Caco-2 (cell line): Measurements from ENCODE around the gene ZNF75A. TPM values are rescaled to one million over a fixed set of nuclear protein-coding genes. Genes with fewer than 3 reads are reported as not detected.

Experiments used
- BruUV-seq: library from RNA; stranded (reverse); fragments of 400-500 nt; replicated peaks from 2 replicates; lab custom pipeline; 2021; lab: Mats Ljungman, UMichigan
- CTCF ChIA-PET: fragments of 300-600 bp; sonication (Branson Sonifier 250); formaldehyde crosslinking; loops from one replicate; lab custom pipeline; 2022; ENCODE audit warnings: antibody characterized with exemption; lab: Charles Lee
- POLR2A ChIA-PET: fragments of 300-600 bp; sonication (Branson Sonifier 250); formaldehyde crosslinking; loops from one replicate; lab custom pipeline; 2022; ENCODE audit warnings: antibody characterized with exemption; lab: Charles Lee
- DNase-seq, 2 experiments: peaks; one replicate each; pipeline versions ENCODE4 v3.0.0 to v3.0.0-alpha.2; 2020 to 2022
- H3K27me3 ChIP-seq: replicated peaks from 2 replicates; pipeline ENCODE4 v1.6.0; 2011; ENCODE audit warnings: low read length; ENCODE audit not compliant: control insufficient read depth, insufficient read depth
- H3K36me3 ChIP-seq: 2 replicates; pipeline ENCODE4 v1.5.1; 2011; ENCODE audit warnings: low read length; ENCODE audit not compliant: control insufficient read depth, insufficient read depth
- H3K4me1 ChIP-seq: fragments of 250-450 bp; sonication (Bioruptor Pico); 2 replicates; pipeline ENCODE4 v1.5.1; 2020; ENCODE audit warnings: mild to moderate bottlenecking
- H3K4me3 ChIP-seq: 2 replicates; pipeline ENCODE4 v1.5.1; 2011; ENCODE audit warnings: low read depth, mild to moderate bottlenecking, control low read depth, low read length
- H3K9me3 ChIP-seq: fragments of 250-450 bp; sonication (Bioruptor Pico); 2 replicates; pipeline ENCODE4 v1.5.1; 2020; ENCODE audit warnings: mild to moderate bottlenecking, moderate library complexity
- H3K27ac Mint-ChIP-seq: one replicate; pipeline ENCODE4 v1.8.0; 2022; ENCODE audit warnings: mixed read lengths; ENCODE audit not compliant: unreplicated experiment
- H3K27me3 Mint-ChIP-seq: one replicate; pipeline ENCODE4 v1.8.0; 2022; ENCODE audit warnings: mixed read lengths; ENCODE audit not compliant: insufficient read depth, unreplicated experiment
- H3K36me3 Mint-ChIP-seq: one replicate; pipeline ENCODE4 v1.8.0; 2022; ENCODE audit warnings: mild to moderate bottlenecking, mixed read lengths; ENCODE audit not compliant: insufficient read depth, unreplicated experiment
- H3K4me1 Mint-ChIP-seq: one replicate; pipeline ENCODE4 v1.8.0; 2022; ENCODE audit warnings: low read depth, mixed read lengths; ENCODE audit not compliant: unreplicated experiment
- H3K4me3 Mint-ChIP-seq: one replicate; pipeline ENCODE4 v1.8.0; 2022; ENCODE audit warnings: mild to moderate bottlenecking, moderate library complexity, mixed read lengths; ENCODE audit not compliant: unreplicated experiment
- H3K9me3 Mint-ChIP-seq: one replicate; pipeline ENCODE4 v1.8.0; 2022; ENCODE audit warnings: mixed read lengths; ENCODE audit not compliant: unreplicated experiment
- CTCF ChIP-seq, 2 experiments: fragments of 200-600 bp in 1 of 2; IDR thresholded peaks; 1 replicate in 1 of 2; 2 replicates in 1 of 2; pipeline versions ENCODE4 v1.5.1 to v1.8.0; 2011 to 2022; ENCODE audit warnings: antibody characterized with exemption in 1 of 2, control low read depth in 1 of 2, inconsistent platforms in 1 of 2, low read depth in 1 of 2, low read length in 1 of 2, mild to moderate bottlenecking in 1 of 2, moderate library complexity in 1 of 2; ENCODE audit not compliant: insufficient read depth in 1 of 2, severe bottlenecking in 1 of 2, unreplicated experiment in 1 of 2
- intact Hi-C: fragments of 100-400 bp; cut with micrococcal nuclease; formaldehyde crosslinking; loops from one replicate; pipeline ENCODE4 v1.10.0; 2022; ENCODE audit not compliant: unreplicated experiment
- total RNA-seq: library from RNA; stranded (reverse); gene quantifications from 2 replicates; pipeline ENCODE4 v1.2.3, GENCODE V29; 2022

The ZNF75A gene
- total RNA-seq, 1 experiment from 2014 or later, result 29.1 TPM

GRCh38 chr16:3281222-3281820 is 24.0 kb upstream of the ZNF75A start:
- H3K9me3 ChIP-seq, result no peaks in the 10 kb centered on the region
- no peaks in the 10 kb centered on the region for H3K27me3 ChIP-seq
- H3K4me3 Mint-ChIP-seq, result peak overlapping the region; percentile 98
- no TSS peak for BruUV-seq
- peak overlapping the region; percentile 72; the same call in 1 of the 2 replicates for H3K4me3 ChIP-seq
- CTCF ChIA-PET, result interaction anchor here (2.1 kb wide), 1 partner anchor 17 kb away, joined by 8 read pairs; no protein-coding TSS in a partner anchor
- H3K36me3 Mint-ChIP-seq, result peaks cover 32% of the 10 kb centered on the region
- intact Hi-C loops, result loop anchor here (5.0 to 10.0 kb wide), 3 partner anchors 123 to 161 kb away; partner anchors contain the start of genes NAA60, ZNF174, ZNF597 and ZSCAN32
- no peaks in the 10 kb centered on the region for H3K9me3 Mint-ChIP-seq
- H3K27me3 Mint-ChIP-seq, result no peaks in the 10 kb centered on the region
- peaks cover 6% of the 10 kb centered on the region for H3K36me3 ChIP-seq
- peak overlapping the region; percentile 99 for H3K27ac Mint-ChIP-seq
- peaks cover 19% of the 10 kb centered on the region for H3K4me1 ChIP-seq
- no peak for DNase-seq
- H3K4me1 Mint-ChIP-seq, result no peaks in the 10 kb centered on the region
- POLR2A ChIA-PET, result no interaction called here
- TF ChIP-seq CTCF (IDR thresholded peaks at IDR 0.05; ENCODE audit: insufficient read depth in 1 of 2, low read depth in 1 of 2, low read length in 1 of 2, severe bottlenecking in 1 of 2, unreplicated experiment in 1 of 2), result no peak

GRCh38 chr16:3282103-3282729 is 23.1 kb upstream of the ZNF75A start:
- Histone ChIP-seq H3K4me1 (peaks cover 19% of the 10 kb centered on the region), H3K9me3 (no peaks in the 10 kb centered on the region; the same call in 1 of the 2 replicates), H3K4me3 (peak overlapping the region; percentile 72), H3K27me3 (no peaks in the 10 kb centered on the region), H3K36me3 (peaks cover 8% of the 10 kb centered on the region)
- no peaks in the 10 kb centered on the region for H3K27me3 Mint-ChIP-seq
- ChIA-PET CTCF (interaction anchor here (1.3 to 2.1 kb wide), 2 partner anchors 15 to 18 kb away, joined by 6 to 8 read pairs; no protein-coding TSS in a partner anchor), POLR2A (interaction anchor here (0.6 to 2.6 kb wide), 13 partner anchors 8 to 272 kb away, joined by 3 to 21 read pairs (median 5); partner anchors contain the start of genes NAA60, ZNF174, ZNF213 and ZNF597)
- peak; percentile 74 to 77 for DNase-seq
- H3K9me3 Mint-ChIP-seq, result no peaks in the 10 kb centered on the region
- H3K4me3 Mint-ChIP-seq, result peak overlapping the region; percentile 98
- intact Hi-C loops, result loop anchor here (1.0 to 10.0 kb wide), 4 partner anchors 18 to 160 kb away; partner anchors contain the start of genes NAA60, ZNF174, ZNF597 and ZSCAN32
- H3K36me3 Mint-ChIP-seq, result peaks cover 41% of the 10 kb centered on the region
- no peaks in the 10 kb centered on the region for H3K4me1 Mint-ChIP-seq
- BruUV-seq, result no TSS peak
- peak overlapping the region; percentile 99 for H3K27ac Mint-ChIP-seq
- TF ChIP-seq CTCF (IDR thresholded peaks at IDR 0.05; ENCODE audit: insufficient read depth in 1 of 2, low read depth in 1 of 2, low read length in 1 of 2, severe bottlenecking in 1 of 2, unreplicated experiment in 1 of 2), result no peak
